GM12878 (cell line): ENCODE measurements around the gene DCST1. TPM values are rescaled to one million over a fixed set of nuclear protein-coding genes. Genes with fewer than 3 reads are reported as not detected.

Experiments
- ATAC-seq: fragments of 200-7000 bp; cut with Tn5 transposase; 3 replicates; pipeline ENCODE4 v1.9.1; 2020; ENCODE audit warnings: mild to moderate bottlenecking, moderate library complexity
- BruUV-seq: library from RNA; stranded (reverse); fragments of 400-500 nt; replicated peaks from 2 replicates; lab custom pipeline; 2021; lab: Mats Ljungman, UMichigan
- CTCF ChIA-PET: fragments of 300-600 bp; sonication (Branson Sonifier 250); formaldehyde crosslinking; extraction: SDS; loops from one replicate; lab custom pipeline; 2021; ENCODE audit warnings: inconsistent platforms; lab: Yijun Ruan, JAX
- POLR2A ChIA-PET: fragments of 350-600 bp; formaldehyde crosslinking; extraction: SDS; loops from one replicate; lab custom pipeline; 2021; ENCODE audit warnings: inconsistent platforms; lab: Charles Lee
- RAD21 ChIA-PET: fragments of 300-600 bp; sonication (Branson Sonifier 250); formaldehyde crosslinking; loops from one replicate; lab custom pipeline; 2023; ENCODE audit warnings: antibody characterized with exemption; ENCODE audit not compliant: unreplicated experiment; lab: Charles Lee
- SMC1A ChIA-PET: fragments of 300-600 bp; sonication (Branson Sonifier 250); formaldehyde crosslinking; loops from one replicate; lab custom pipeline; 2023; ENCODE audit not compliant: unreplicated experiment, uncharacterized antibody; lab: Charles Lee
- DNase-seq: peaks from one replicate; pipeline ENCODE4 v3.0.0-alpha.2; 2011; ENCODE audit warnings: low read depth, low spot score
- FAIRE-seq: peaks from 3 replicates; lab custom pipeline; 2011; peaks lifted over from hg19 to GRCh38; lab: Jason Lieb, UNC
- H2AFZ ChIP-seq: 2 replicates; pipeline ENCODE4 v1.6.0; 2011; ENCODE audit warnings: low read depth, low read length, control low read depth; ENCODE audit not compliant: control insufficient read depth
- H3K27ac ChIP-seq: 2 replicates; pipeline ENCODE4 v1.5.1; 2011; ENCODE audit warnings: control low read depth; ENCODE audit not compliant: control insufficient read depth, insufficient read depth
- H3K27me3 ChIP-seq, 2 experiments: replicated peaks in 1 of 2; 2 replicates each; pipeline versions ENCODE4 v1.6.0 to v1.6.1; 2011; ENCODE audit warnings: low read length in 1 of 2; ENCODE audit not compliant: control insufficient read depth in 2 of 2, insufficient read depth in 2 of 2
- H3K36me3 ChIP-seq, 2 experiments: 2 replicates each; pipeline ENCODE4 v1.5.1; 2011; ENCODE audit warnings: low read length in 1 of 2; ENCODE audit not compliant: control insufficient read depth in 2 of 2, insufficient read depth in 2 of 2
- H3K4me1 ChIP-seq: 2 replicates; pipeline ENCODE4 v1.6.1; 2011; ENCODE audit warnings: mild to moderate bottlenecking, low read length, moderate library complexity, mixed read lengths; ENCODE audit not compliant: control insufficient read depth, insufficient read depth
- H3K4me2 ChIP-seq: 2 replicates; pipeline ENCODE4 v1.6.0; 2011; ENCODE audit warnings: control low read depth; ENCODE audit not compliant: control insufficient read depth, insufficient read depth
- H3K4me3 ChIP-seq: fragments of 200-600 bp; sonication (generic); 2 replicates; pipeline ENCODE4 v1.5.1; 2016
- H3K79me2 ChIP-seq: 2 replicates; pipeline ENCODE4 v1.6.0; 2011; ENCODE audit warnings: low read length; ENCODE audit not compliant: control insufficient read depth, insufficient read depth
- H3K9ac ChIP-seq: 2 replicates; pipeline ENCODE4 v1.8.0; 2011; ENCODE audit warnings: low read length, control low read depth, mixed read lengths; ENCODE audit not compliant: control insufficient read depth, insufficient read depth
- H3K9me3 ChIP-seq: replicated peaks from 3 replicates; pipeline ENCODE4 v1.5.1; 2011; ENCODE audit warnings: mild to moderate bottlenecking, low read length; ENCODE audit not compliant: control insufficient read depth, insufficient read depth
- H4K20me1 ChIP-seq: 2 replicates; pipeline ENCODE4 v1.6.0; 2011; ENCODE audit not compliant: control insufficient read depth, insufficient read depth
- ASH2L ChIP-seq: fragments of 300-600, 200-600 bp; sonication (generic); IDR thresholded peaks from 2 replicates; pipeline ENCODE4 v1.6.1; 2017; ENCODE audit warnings: low read depth, mild to moderate bottlenecking, borderline replicate concordance
- HDAC6 ChIP-seq: fragments of 200-600 bp; sonication (generic); IDR thresholded peaks from one replicate; pipeline ENCODE4 v1.8.0; 2017; ENCODE audit warnings: antibody characterized with exemption; ENCODE audit not compliant: unreplicated experiment
- MEF2B ChIP-seq: fragments of 450-650 bp; IDR thresholded peaks from 2 replicates; pipeline ENCODE4 v1.6.1; 2018; ENCODE audit warnings: mild to moderate bottlenecking, moderate library complexity; ENCODE audit not compliant: partially characterized antibody, poor library complexity, severe bottlenecking
- POLR2A ChIP-seq: IDR thresholded peaks from 2 replicates; pipeline ENCODE4 v1.6.1; 2011; ENCODE audit warnings: low read depth, mild to moderate bottlenecking, low read length
- RAD21 ChIP-seq: IDR thresholded peaks from 2 replicates; pipeline ENCODE4 v1.6.1; 2011; ENCODE audit warnings: mild to moderate bottlenecking, low read depth, low read length, moderate library complexity; ENCODE audit not compliant: insufficient read depth
- RCOR1 ChIP-seq: conservative IDR thresholded peaks from 2 replicates; pipeline ENCODE4 v1.6.1; 2012; ENCODE audit warnings: low read depth, low read length, improper control_type of control experiment
- YBX1 ChIP-seq: fragments of 450-650 bp; IDR thresholded peaks from 2 replicates; pipeline ENCODE4 v1.6.1; 2016; ENCODE audit warnings: antibody characterized with exemption
- WGBS: methylation state at CpG from one replicate; pipeline ENCODE4 v1.1.6; 2016; ENCODE audit warnings: low lambda C conversion rate; ENCODE audit not compliant: insufficient replicate concordance, insufficient coverage; ENCODE audit errors: missing lambda C conversion rate; 5-methylcytosine and 5-hydroxymethylcytosine counted together
- in situ Hi-C: fragments of 300-500 bp; cut with MboI; formaldehyde crosslinking; loops from 9 replicates; pipeline ENCODE4 v1.14.3; 2018; ENCODE audit warnings: mixed read lengths
- intact Hi-C: fragments of 100-400 bp; cut with micrococcal nuclease; formaldehyde crosslinking; loops from one replicate; pipeline ENCODE4 v1.14.2; 2022; ENCODE audit not compliant: unreplicated experiment
- polyA plus RNA-seq, 11 experiments: library from polyadenylated mRNA; depleted of rRNA in 4 of 11; unstranded in 6 of 11; stranded (reverse) in 5 of 11; fragments of >200 nt; fragmentation: Nextera tagmentation in 4 of 11; fragmentation: Illumina TruSeq in 1 of 11; extraction: Ambion mirVana in 4 of 11; extraction: Trizol in 1 of 11; gene quantifications; 1 replicate in 1 of 11; 2 replicates in 10 of 11; pipeline versions ENCODE4 v1.2.1 to v1.2.3, GENCODE V29; 2011 to 2016; ENCODE audit warnings: inconsistent platforms in 2 of 11, missing spikeins in 2 of 11, low read depth in 1 of 11
- total RNA-seq, 4 experiments: library from RNA; depleted of rRNA in 3 of 4; stranded (reverse); fragments of >200 nt in 3 of 4; fragmentation: Illumina TruSeq in 1 of 4; extraction: Trizol in 1 of 4; gene quantifications; 2 replicates each; pipeline versions ENCODE4 v1.2.1 to v1.2.3, GENCODE V29; 2013 to 2021
- TF ChIP-seq, protein P1 (sequence below): fragments of 450-650 bp; IDR thresholded peaks from 2 replicates; pipeline ENCODE4 v1.6.1; 2017; ENCODE audit warnings: low read depth, mild to moderate bottlenecking, moderate library complexity
- TF ChIP-seq, protein P2 (sequence below): IDR thresholded peaks from 2 replicates; pipeline ENCODE4 v1.6.1; 2011; ENCODE audit warnings: mild to moderate bottlenecking, low read depth, low read length, moderate library complexity; ENCODE audit not compliant: insufficient replicate concordance
- TF ChIP-seq, protein P3 (sequence below): fragments of 450-650 bp; IDR thresholded peaks from 2 replicates; pipeline ENCODE4 v1.6.1; 2017; ENCODE audit warnings: mild to moderate bottlenecking

DCST1 gene
- total and polyA plus RNA-seq, 10 of the 15 experiments (the other 5 are each of a cell fraction or from before 2014, with no cell fraction given): not detected

DNA sequence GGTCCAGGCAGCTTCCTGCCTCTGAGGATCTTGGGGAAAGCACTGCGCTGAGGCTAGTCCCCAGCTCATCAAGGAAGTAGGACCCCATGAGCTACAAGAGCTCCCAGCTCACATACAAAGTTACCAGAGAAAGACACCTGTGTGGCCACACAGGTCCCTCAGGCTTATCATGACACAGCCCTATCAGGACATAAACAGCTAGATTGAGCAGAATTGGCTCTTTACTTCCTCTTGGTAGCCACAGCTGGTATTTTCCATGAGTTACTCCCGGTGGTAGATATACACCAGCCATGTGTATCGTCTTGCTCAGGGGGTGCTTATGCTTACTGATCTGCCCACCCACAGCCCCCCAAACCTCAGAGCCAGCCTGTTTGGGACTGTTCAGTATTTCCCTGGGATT, 39.0 kb upstream of the DCST1 start:
- Histone ChIP-seq H3K79me2 (peaks cover 2% of the 10 kb centered on the region; the same call in 1 of the 2 replicates), H2AFZ (no peak overlapping the region), H3K36me3 (peaks cover 0 to 3% of the 10 kb centered on the region in 2 experiments; a peak in 2 of 4 replicates), H3K4me1 (peaks cover 12% of the 10 kb centered on the region), H3K27me3 (no peaks in the 10 kb centered on the region), H3K4me3 (no peak overlapping the region), H4K20me1 (no peaks in the 10 kb centered on the region), H3K4me2 (no peak overlapping the region), H3K27ac (no peak overlapping the region), H3K9ac (no peak overlapping the region), H3K9me3 (no peaks in the 10 kb centered on the region)
- WGBS: 34% methylated on average over 3 of the region's 3 CpGs
- CTCF ChIA-PET: interaction anchor here (1.1 to 11.0 kb wide), 9 partner anchors 16 to 103 kb away, joined by 3 to 226 read pairs (median 5); partner anchors contain the start of genes ADAM15, CKS1B, FLAD1 and PBXIP1
- POLR2A ChIA-PET: interaction anchor here (0.9 to 3.4 kb wide), 4 partner anchors 11 to 58 kb away, joined by 8 to 13 read pairs (median 9); partner anchors contain the start of genes CKS1B, FLAD1 and PBXIP1
- SMC1A ChIA-PET: interaction anchor here (0.5 to 8.1 kb wide), 6 partner anchors 11 to 513 kb away, joined by 3 to 69 read pairs (median 4); partner anchors contain the start of gene FLAD1
- RAD21 ChIA-PET: interaction anchor here (0.9 to 1.5 kb wide), 2 partner anchors 11 to 22 kb away, joined by 3 to 9 read pairs; partner anchors contain the start of gene FLAD1
- intact Hi-C loops (no loop called here), in situ Hi-C loops (no loop called here)
- BruUV-seq: no TSS peak
- TF ChIP-seq ASH2L (no peak), POLR2A (no peak), RAD21 (no peak), RCOR1 (no peak), HDAC6 (no peak), YBX1 (no peak), MEF2B (no peak)
- TF ChIP-seq, protein P1, sequence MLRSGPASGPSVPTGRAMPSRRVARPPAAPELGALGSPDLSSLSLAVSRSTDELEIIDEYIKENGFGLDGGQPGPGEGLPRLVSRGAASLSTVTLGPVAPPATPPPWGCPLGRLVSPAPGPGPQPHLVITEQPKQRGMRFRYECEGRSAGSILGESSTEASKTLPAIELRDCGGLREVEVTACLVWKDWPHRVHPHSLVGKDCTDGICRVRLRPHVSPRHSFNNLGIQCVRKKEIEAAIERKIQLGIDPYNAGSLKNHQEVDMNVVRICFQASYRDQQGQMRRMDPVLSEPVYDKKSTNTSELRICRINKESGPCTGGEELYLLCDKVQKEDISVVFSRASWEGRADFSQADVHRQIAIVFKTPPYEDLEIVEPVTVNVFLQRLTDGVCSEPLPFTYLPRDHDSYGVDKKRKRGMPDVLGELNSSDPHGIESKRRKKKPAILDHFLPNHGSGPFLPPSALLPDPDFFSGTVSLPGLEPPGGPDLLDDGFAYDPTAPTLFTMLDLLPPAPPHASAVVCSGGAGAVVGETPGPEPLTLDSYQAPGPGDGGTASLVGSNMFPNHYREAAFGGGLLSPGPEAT: no peak
- TF ChIP-seq, protein P2, sequence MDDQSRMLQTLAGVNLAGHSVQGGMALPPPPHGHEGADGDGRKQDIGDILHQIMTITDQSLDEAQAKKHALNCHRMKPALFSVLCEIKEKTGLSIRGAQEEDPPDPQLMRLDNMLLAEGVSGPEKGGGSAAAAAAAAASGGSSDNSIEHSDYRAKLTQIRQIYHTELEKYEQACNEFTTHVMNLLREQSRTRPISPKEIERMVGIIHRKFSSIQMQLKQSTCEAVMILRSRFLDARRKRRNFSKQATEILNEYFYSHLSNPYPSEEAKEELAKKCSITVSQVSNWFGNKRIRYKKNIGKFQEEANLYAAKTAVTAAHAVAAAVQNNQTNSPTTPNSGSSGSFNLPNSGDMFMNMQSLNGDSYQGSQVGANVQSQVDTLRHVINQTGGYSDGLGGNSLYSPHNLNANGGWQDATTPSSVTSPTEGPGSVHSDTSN: no peak
- TF ChIP-seq, protein P3, sequence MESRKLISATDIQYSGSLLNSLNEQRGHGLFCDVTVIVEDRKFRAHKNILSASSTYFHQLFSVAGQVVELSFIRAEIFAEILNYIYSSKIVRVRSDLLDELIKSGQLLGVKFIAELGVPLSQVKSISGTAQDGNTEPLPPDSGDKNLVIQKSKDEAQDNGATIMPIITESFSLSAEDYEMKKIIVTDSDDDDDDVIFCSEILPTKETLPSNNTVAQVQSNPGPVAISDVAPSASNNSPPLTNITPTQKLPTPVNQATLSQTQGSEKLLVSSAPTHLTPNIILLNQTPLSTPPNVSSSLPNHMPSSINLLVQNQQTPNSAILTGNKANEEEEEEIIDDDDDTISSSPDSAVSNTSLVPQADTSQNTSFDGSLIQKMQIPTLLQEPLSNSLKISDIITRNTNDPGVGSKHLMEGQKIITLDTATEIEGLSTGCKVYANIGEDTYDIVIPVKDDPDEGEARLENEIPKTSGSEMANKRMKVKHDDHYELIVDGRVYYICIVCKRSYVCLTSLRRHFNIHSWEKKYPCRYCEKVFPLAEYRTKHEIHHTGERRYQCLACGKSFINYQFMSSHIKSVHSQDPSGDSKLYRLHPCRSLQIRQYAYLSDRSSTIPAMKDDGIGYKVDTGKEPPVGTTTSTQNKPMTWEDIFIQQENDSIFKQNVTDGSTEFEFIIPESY: no peak
- DNase-seq (no peak), ATAC-seq (no peak), FAIRE-seq (no peak)
